ENCODE measurements around the gene LCTL. TPM values are rescaled to one million over a fixed set of nuclear protein-coding genes. Genes with fewer than 3 reads are reported as not detected.

Gene LCTL
- total RNA-seq, 1 experiment from 2014 or later = not detected

DNA sequence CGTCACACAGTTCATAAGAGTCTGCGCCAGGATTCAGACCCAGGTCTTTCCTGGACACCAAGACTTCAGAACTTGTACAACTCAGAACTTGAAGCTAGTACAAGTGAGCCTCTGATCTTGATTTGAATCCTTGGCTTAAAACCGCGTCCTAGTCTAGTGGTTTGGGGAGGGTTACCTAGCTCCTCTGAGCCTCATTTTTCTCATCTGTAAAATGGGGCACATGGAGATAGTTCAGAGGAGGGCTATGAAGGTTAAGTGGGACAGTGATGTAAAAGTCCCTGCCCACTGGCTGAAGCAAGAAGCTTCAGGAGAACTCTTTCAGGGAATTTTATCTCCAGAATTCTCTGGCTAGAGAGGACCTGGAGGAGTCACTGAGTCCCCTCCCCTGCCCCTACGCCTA is 48.7 kb upstream of the LCTL start:
- Histone ChIP-seq H4K20me1 (ENCODE audit: insufficient read depth) (no peaks in the 10 kb centered on the region), H3K79me2 (ENCODE audit: insufficient read depth, low read length) (no peaks in the 10 kb centered on the region), H3K27ac (ENCODE audit: low read depth, low read length) (no peak overlapping the region), H3K4me2 (ENCODE audit: low read length) (no peak overlapping the region), H2AFZ (ENCODE audit: low read depth, low read length, poor library complexity, severe bottlenecking) (no peak overlapping the region), H3K36me3 (ENCODE audit: control insufficient read depth in 1 of 2, insufficient read depth in 2 of 2, low read length in 2 of 2) (no peaks in the 10 kb centered on the region), H3K27me3 (ENCODE audit: insufficient read depth, low read length) (no peaks in the 10 kb centered on the region), H3K9me2 (ENCODE audit: insufficient read depth) (no peaks in the 10 kb centered on the region), H3K4me3 (replicated peaks in 1 of 2; ENCODE audit: low read depth in 1 of 2, low read length in 2 of 2) (no peak overlapping the region), H3K9me3 (ENCODE audit: control insufficient read depth in 1 of 2, insufficient read depth in 1 of 2, low read depth in 1 of 2, low read length in 2 of 2) (no peaks in the 10 kb centered on the region), H3K9ac (ENCODE audit: low read length) (no peak overlapping the region), H3K4me1 (ENCODE audit: control insufficient read depth in 1 of 2, insufficient read depth in 2 of 2, low read length in 2 of 2) (peaks cover 6 to 21% of the 10 kb centered on the region in 2 experiments; a peak in 3 of 4 replicates)
- no peak for ATAC-seq
- CTCF ChIA-PET = interaction anchor here (0.7 to 3.9 kb wide), 2 partner anchors 9 to 238 kb away, joined by 3 to 17 read pairs; no protein-coding TSS in a partner anchor
- intact Hi-C loops (cut with micrococcal nuclease) = no loop called here
- POLR2A ChIA-PET = no interaction called here
- DNase-seq (ENCODE audit: low read depth, low spot score) = no peak
- TF ChIP-seq SRF (IDR thresholded peaks at IDR 0.05; ENCODE audit: low read depth) (no peak), RAD21 (IDR thresholded peaks at IDR 0.05; ENCODE audit: low read depth) (no peak), ZFX (IDR thresholded peaks at IDR 0.05) (no peak), ELF1 (IDR thresholded peaks at IDR 0.05; ENCODE audit: borderline replicate concordance, low read depth) (no peak), EGR1 (IDR thresholded peaks at IDR 0.05; ENCODE audit: low read depth) (no peak), EZH2 (IDR thresholded peaks at IDR 0.05) (no peak), EZH2phosphoT487 (IDR thresholded peaks at IDR 0.05; ENCODE audit: borderline replicate concordance) (no peak), ZNF274 (IDR thresholded peaks at IDR 0.05; ENCODE audit: low read depth, low read length) (no peak), SP1 (IDR thresholded peaks at IDR 0.05; ENCODE audit: low read depth) (no peak), MAX (IDR thresholded peaks at IDR 0.05) (no peak)
- TF ChIP-seq, protein P1, sequence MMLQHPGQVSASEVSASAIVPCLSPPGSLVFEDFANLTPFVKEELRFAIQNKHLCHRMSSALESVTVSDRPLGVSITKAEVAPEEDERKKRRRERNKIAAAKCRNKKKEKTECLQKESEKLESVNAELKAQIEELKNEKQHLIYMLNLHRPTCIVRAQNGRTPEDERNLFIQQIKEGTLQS (IDR thresholded peaks at IDR 0.05) = no peak
- RAD21 ChIA-PET (ENCODE audit: low non-redundant PET in 1 of 2, low total read pairs in 2 of 2, uncharacterized antibody in 2 of 2, unreplicated experiment in 2 of 2) = no interaction called here
- no TSS peak for BruUV-seq (replicated peaks)

DNA sequence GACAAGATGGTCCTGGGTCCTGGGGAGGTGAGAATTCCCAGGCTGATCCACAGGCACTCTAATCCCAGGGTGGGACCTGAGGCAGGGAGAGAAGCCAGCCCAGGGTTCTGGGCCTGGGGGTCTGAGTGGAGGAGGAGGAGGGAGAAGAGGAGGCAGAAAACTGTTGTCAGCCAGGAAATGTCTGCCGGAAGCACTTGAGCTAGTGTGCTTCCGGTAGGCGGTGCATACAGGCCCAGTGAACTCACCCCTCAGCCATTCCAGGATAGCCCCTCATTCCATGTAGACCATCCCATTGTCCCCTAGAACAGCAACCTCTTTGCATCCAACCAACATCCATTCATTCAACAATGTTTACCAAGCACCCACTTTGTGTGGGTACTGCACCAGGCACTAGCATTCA is 47.9 kb upstream of the LCTL start:
- DNase-seq (ENCODE audit: low read depth, low spot score) = no peak
- TF ChIP-seq FOSL1 (IDR thresholded peaks at IDR 0.05; ENCODE audit: low read depth) (no peak), POLR2AphosphoS5 (IDR thresholded peaks at IDR 0.05; ENCODE audit: low read depth, low read length) (no peak), SP1 (IDR thresholded peaks at IDR 0.05; ENCODE audit: low read depth) (no peak), JUND (IDR thresholded peaks at IDR 0.05) (no peak), ZFX (IDR thresholded peaks at IDR 0.05) (no peak)
- H3K4me1 ChIP-seq (ENCODE audit: control insufficient read depth in 1 of 2, insufficient read depth in 2 of 2, low read length in 2 of 2) = peaks cover 6 to 14% of the 10 kb centered on the region in 2 experiments; a peak in 3 of 4 replicates
- ChIA-PET RAD21 (ENCODE audit: low non-redundant PET in 1 of 2, low total read pairs in 2 of 2, uncharacterized antibody in 2 of 2, unreplicated experiment in 2 of 2) (no interaction called here), POLR2A (no interaction called here), CTCF (no interaction called here)
- no peak overlapping the region for H2AFZ ChIP-seq (ENCODE audit: low read depth, low read length, poor library complexity, severe bottlenecking)
- no peak overlapping the region for H3K4me2 ChIP-seq (ENCODE audit: low read length)
- no peak overlapping the region for H3K9ac ChIP-seq (ENCODE audit: low read length)
- no peak overlapping the region for H3K27ac ChIP-seq (ENCODE audit: low read depth, low read length)
- H3K4me3 ChIP-seq (replicated peaks in 1 of 2; ENCODE audit: low read depth in 1 of 2, low read length in 2 of 2) = no peak overlapping the region
- no peaks in the 10 kb centered on the region for H3K9me3 ChIP-seq (ENCODE audit: control insufficient read depth in 1 of 2, insufficient read depth in 1 of 2, low read depth in 1 of 2, low read length in 2 of 2)
- no peaks in the 10 kb centered on the region for H3K36me3 ChIP-seq (ENCODE audit: control insufficient read depth in 1 of 2, insufficient read depth in 2 of 2, low read length in 2 of 2)
- H3K79me2 ChIP-seq (ENCODE audit: insufficient read depth, low read length) = no peaks in the 10 kb centered on the region
- H4K20me1 ChIP-seq (ENCODE audit: insufficient read depth) = no peaks in the 10 kb centered on the region
- ATAC-seq = no peak
- no peaks in the 10 kb centered on the region for H3K27me3 ChIP-seq (ENCODE audit: insufficient read depth, low read length)
- intact Hi-C loops (cut with micrococcal nuclease) = no loop called here
- H3K9me2 ChIP-seq (ENCODE audit: insufficient read depth) = no peaks in the 10 kb centered on the region
- BruUV-seq (replicated peaks) = no TSS peak
